Stimulated activated CD8-positive, alpha-beta memory T cell treated with anti-CD3 and anti-CD28 coated beads, Interleukin-2, amount 100 ng/mL, for 1 hour (primary cell): ENCODE data around the gene QSER1.
A peak's percentile ranks its signal among the peaks of the same experiment; 100 is the strongest.

Experiments used
- DNase-seq, 2 donors: peaks; one replicate each; pipeline ENCODE4 v3.0.0-alpha.2; 2020; ENCODE audit warnings: low read depth in 2 of 2

QSER1 gene

GRCh38 chr11:32890843-32891656 lies 1.6 kb upstream of the QSER1 start:
- no peak for DNase-seq

- no peak for DNase-seq
Measured at GRCh38 chr11:32891657-32892354, 805 bp upstream of the QSER1 start.

- no peak for DNase-seq
Measured at GRCh38 chr11:32893093-32893342, 407 bp downstream of the QSER1 start.

- peak; percentile 1 to 21 for DNase-seq
Measured at GRCh38 chr11:32893343-32894148, 935 bp downstream of the QSER1 start.

- DNase-seq: no peak
Measured at GRCh38 chr11:32894149-32894827, 1.7 kb downstream of the QSER1 start.

GRCh38 chr11:32894921-32895320 lies 2.3 kb downstream of the QSER1 start:
- no peak for DNase-seq

- no peak for DNase-seq
Measured at GRCh38 chr11:32895471-32895870, 2.9 kb downstream of the QSER1 start.

GRCh38 chr11:32897103-32897502 lies 4.5 kb downstream of the QSER1 start:
- no peak for DNase-seq

- no peak for DNase-seq
Measured at GRCh38 chr11:32899438-32899837, 6.8 kb downstream of the QSER1 start.

- no peak for DNase-seq
Measured at GRCh38 chr11:32902089-32902665, 9.6 kb downstream of the QSER1 start.

GRCh38 chr11:32905028-32905667 lies 12.5 kb downstream of the QSER1 start:
- no peak for DNase-seq

- DNase-seq: no peak
Measured at GRCh38 chr11:32908619-32909018, 16.0 kb downstream of the QSER1 start.

- DNase-seq: no peak
Measured at GRCh38 chr11:32911413-32911812, 18.8 kb downstream of the QSER1 start.

- DNase-seq: no peak
Measured at GRCh38 chr11:32913445-32913844, 20.8 kb downstream of the QSER1 start.

GRCh38 chr11:32916361-32916760 lies 23.8 kb downstream of the QSER1 start:
- DNase-seq: no peak

GRCh38 chr11:32916994-32917393 lies 24.4 kb downstream of the QSER1 start:
- DNase-seq: no peak

- DNase-seq: no peak
Measured at GRCh38 chr11:32918427-32918826, 25.8 kb downstream of the QSER1 start.

- no peak for DNase-seq
Measured at GRCh38 chr11:32919338-32919737, 26.7 kb downstream of the QSER1 start.

- no peak for DNase-seq
Measured at GRCh38 chr11:32920570-32920969, 28.0 kb downstream of the QSER1 start.

GRCh38 chr11:32921204-32921603 lies 28.6 kb downstream of the QSER1 start:
- DNase-seq: no peak

GRCh38 chr11:32931606-32932005 lies 39.0 kb downstream of the QSER1 start:
- no peak for DNase-seq
